Keratinocyte (primary cell): ENCODE data around the gene EXOC6B.

Experiments
- CTCF ChIP-seq, 3 experiments: IDR thresholded peaks in 1 of 3; conservative IDR thresholded peaks in 1 of 3; optimal IDR thresholded peaks in 1 of 3; 2 replicates in 2 of 3; 3 replicates in 1 of 3; pipeline versions ENCODE3 to v1.5.1; 2011; ENCODE audit warnings: low read length in 3 of 3, mild to moderate bottlenecking in 3 of 3, moderate library complexity in 2 of 3, control low read depth in 1 of 3, inconsistent platforms in 1 of 3; ENCODE audit not compliant: insufficient read depth in 2 of 3; ENCODE audit errors: extremely low read depth in 1 of 3
- EZH2 ChIP-seq: IDR thresholded peaks from one replicate; pipeline ENCODE4 v1.6.1; 2012; ENCODE audit warnings: inconsistent platforms, mild to moderate bottlenecking, low read length, moderate library complexity

- TF ChIP-seq CTCF (optimal IDR thresholded peaks at IDR 0.05 in 1 of 3, IDR thresholded peaks at IDR 0.05 in 1 of 3, conservative IDR thresholded peaks at IDR 0.05 in 1 of 3; ENCODE audit: extremely low read depth in 1 of 3, insufficient read depth in 2 of 3, low read length in 3 of 3): no peak
- TF ChIP-seq EZH2: no peak
Observed at GRCh38 chr2:72431737-72432136, 394.1 kb downstream of the EXOC6B start.
